K562 (cell line): Measurements from ENCODE around the gene CRYBB1. TPM values are rescaled to one million over a fixed set of nuclear protein-coding genes. Genes with fewer than 3 reads are reported as not detected.

Source experiments
- BRF1 ChIP-seq: IDR thresholded peaks from 3 replicates; pipeline ENCODE4 v1.6.1; 2011; ENCODE audit warnings: borderline replicate concordance, mild to moderate bottlenecking; ENCODE audit not compliant: insufficient read length; ENCODE audit errors: extremely low read depth
- CSDE1 ChIP-seq, 2 experiments: fragments of 450-650 bp; IDR thresholded peaks; 2 replicates each; pipeline ENCODE4 v1.6.1; 2016; ENCODE audit warnings: mild to moderate bottlenecking in 1 of 2
- ESRRB ChIP-seq: fragments of 250-450 bp; sonication (Bioruptor Pico); IDR thresholded peaks from 2 replicates; pipeline ENCODE4 v1.5.0; 2020; ENCODE audit warnings: mild to moderate bottlenecking, moderate library complexity, borderline replicate concordance
- FOSL1 ChIP-seq: fragments of 200-800 bp; sonication (Bioruptor generic); conservative IDR thresholded peaks from 2 replicates; pipeline ENCODE4 v1.6.1; 2016; ENCODE audit warnings: missing genetic modification characterization, missing compliant biosample characterization
- GATAD2B ChIP-seq: fragments of 450-650 bp; IDR thresholded peaks from 2 replicates; pipeline ENCODE4 v1.6.1; 2017; ENCODE audit warnings: mild to moderate bottlenecking, borderline replicate concordance
- HDAC8 ChIP-seq: fragments of 450-650 bp; IDR thresholded peaks from 2 replicates; pipeline ENCODE4 v1.6.1; 2016; ENCODE audit warnings: mild to moderate bottlenecking, missing genetic modification characterization, moderate library complexity, missing compliant biosample characterization
- HDGF ChIP-seq: fragments of 450-650 bp; IDR thresholded peaks from 2 replicates; pipeline ENCODE4 v1.6.1; 2016
- HIVEP1 ChIP-seq: fragments of 250-450 bp; sonication (Bioruptor Pico); IDR thresholded peaks from 2 replicates; pipeline ENCODE4 v1.4.0; 2020; ENCODE audit warnings: mild to moderate bottlenecking
- HNRNPH1 ChIP-seq: fragments of 200-400 bp; formaldehyde crosslinking; optimal IDR thresholded peaks from 2 replicates; pipeline ENCODE3; 2017; ENCODE audit warnings: low read depth, mild to moderate bottlenecking, low read length, moderate library complexity
- HNRNPK ChIP-seq: fragments of 200-400 bp; formaldehyde crosslinking; IDR thresholded peaks from one replicate; pipeline ENCODE4 v1.6.1; 2018; ENCODE audit warnings: mild to moderate bottlenecking, low read depth, low read length; ENCODE audit not compliant: poor library complexity, severe bottlenecking
- KAT7 ChIP-seq: sonication (generic); formaldehyde crosslinking; IDR thresholded peaks from 2 replicates; pipeline ENCODE4 v1.8.0; 2022; ENCODE audit warnings: missing genetic modification reagents, mild to moderate bottlenecking, borderline replicate concordance
- KLF13 ChIP-seq: fragments of 450-650 bp; IDR thresholded peaks from 2 replicates; pipeline ENCODE4 v1.6.1; 2016; ENCODE audit warnings: missing genetic modification characterization, low read depth, mild to moderate bottlenecking, missing compliant biosample characterization, moderate library complexity, borderline replicate concordance
- LARP7 ChIP-seq: fragments of 450-650 bp; IDR thresholded peaks from 2 replicates; pipeline ENCODE4 v1.6.1; 2016
- MBD2 ChIP-seq: sonication (generic); IDR thresholded peaks from 2 replicates; pipeline ENCODE4 v1.6.1; 2016; ENCODE audit warnings: low read depth, borderline replicate concordance
- MTA3 ChIP-seq: fragments of 450-650 bp; formaldehyde crosslinking; IDR thresholded peaks from 2 replicates; pipeline ENCODE4 v1.6.1; 2017; ENCODE audit warnings: mild to moderate bottlenecking, borderline replicate concordance
- NONO ChIP-seq, 2 experiments: fragments of 200-400 bp in 1 of 2; fragments of 450-650 bp in 1 of 2; formaldehyde crosslinking in 1 of 2; IDR thresholded peaks; 2 replicates each; pipeline ENCODE4 v1.6.1; 2017; ENCODE audit warnings: low read depth in 2 of 2, mild to moderate bottlenecking in 2 of 2, moderate library complexity in 2 of 2, low read length in 1 of 2
- POLR3G ChIP-seq: IDR thresholded peaks from 2 replicates; pipeline ENCODE4 v1.6.1; 2011; ENCODE audit not compliant: insufficient read length, insufficient replicate concordance; ENCODE audit errors: extremely low read depth
- PPARD ChIP-seq: fragments of 250-450 bp; sonication (Bioruptor Pico); IDR thresholded peaks from 2 replicates; pipeline ENCODE4 v1.8.0; 2022; ENCODE audit warnings: inconsistent platforms, mild to moderate bottlenecking, moderate library complexity
- RB1 ChIP-seq: fragments of 450-650 bp; IDR thresholded peaks from 2 replicates; pipeline ENCODE4 v1.6.1; 2017; ENCODE audit warnings: low read depth, mild to moderate bottlenecking
- RBM34 ChIP-seq: fragments of 200-400 bp; formaldehyde crosslinking; IDR thresholded peaks from 2 replicates; pipeline ENCODE4 v1.6.1; 2018; ENCODE audit warnings: low read length, borderline replicate concordance; ENCODE audit not compliant: insufficient read depth
- SIN3A ChIP-seq, 2 experiments: fragments of 150-350 bp in 1 of 2; IDR thresholded peaks; 2 replicates each; pipeline ENCODE4 v1.6.1; 2011 to 2016; ENCODE audit warnings: borderline replicate concordance in 2 of 2, low read depth in 2 of 2, low read length in 2 of 2, mild to moderate bottlenecking in 2 of 2, moderate library complexity in 2 of 2; ENCODE audit not compliant: control insufficient read depth in 1 of 2
- STAT5B ChIP-seq: fragments of 250-450 bp; sonication (Bioruptor Pico); IDR thresholded peaks from 2 replicates; pipeline ENCODE4 v1.8.0; 2021; ENCODE audit warnings: mild to moderate bottlenecking, inconsistent platforms
- TCFL5 ChIP-seq: fragments of 250-450 bp; sonication (Bioruptor Pico); conservative IDR thresholded peaks from 2 replicates; pipeline ENCODE4 v1.6.1; 2021; ENCODE audit warnings: mild to moderate bottlenecking, moderate library complexity, matching md5 sums
- THAP12 ChIP-seq: fragments of 250-450 bp; sonication (Bioruptor Pico); IDR thresholded peaks from 2 replicates; pipeline ENCODE4 v1.9.0; 2021; ENCODE audit warnings: mild to moderate bottlenecking, inconsistent platforms
- U2AF1 ChIP-seq: fragments of 200-400 bp; formaldehyde crosslinking; optimal IDR thresholded peaks from 2 replicates; pipeline ENCODE3; 2017; ENCODE audit warnings: mild to moderate bottlenecking, low read depth, low read length, moderate library complexity
- ZNF143 ChIP-seq: sonication (generic); formaldehyde crosslinking; IDR thresholded peaks from 2 replicates; pipeline ENCODE4 v1.9.0; 2022; ENCODE audit warnings: mild to moderate bottlenecking, missing genetic modification reagents
- ZNF431 ChIP-seq: sonication (generic); formaldehyde crosslinking; IDR thresholded peaks from 2 replicates; pipeline ENCODE4 v1.8.0; 2022; ENCODE audit warnings: mild to moderate bottlenecking, missing genetic modification reagents
- ZNF583 ChIP-seq: fragments of 250-450 bp; sonication (Bioruptor Pico); IDR thresholded peaks from 2 replicates; pipeline ENCODE4 v1.4.0; 2020
- ZNF668 ChIP-seq: fragments of 250-450 bp; sonication (Bioruptor Pico); IDR thresholded peaks from 2 replicates; pipeline ENCODE4 v1.8.0; 2022; ENCODE audit warnings: mild to moderate bottlenecking, inconsistent platforms
- ZNF75A ChIP-seq: fragments of 450-650 bp; formaldehyde crosslinking; IDR thresholded peaks from 2 replicates; pipeline ENCODE4 v1.4.0; 2020; ENCODE audit warnings: mild to moderate bottlenecking
- polyA plus RNA-seq, 8 experiments: library from polyadenylated mRNA; depleted of rRNA in 4 of 8; stranded (reverse) in 5 of 8; unstranded in 3 of 8; fragments of >200 nt; fragmentation: Nextera tagmentation in 2 of 8; fragmentation: Illumina TruSeq in 1 of 8; extraction: Ambion mirVana in 2 of 8; extraction: Trizol in 1 of 8; gene quantifications; 2 replicates each; pipeline versions ENCODE4 v1.2.1 to v1.2.3, GENCODE V29; 2011 to 2014; ENCODE audit warnings: inconsistent platforms in 1 of 8, missing spikeins in 1 of 8
- total RNA-seq, 7 experiments: library from RNA; depleted of rRNA in 6 of 7; stranded (reverse); fragments of >200 nt in 6 of 7; fragmentation: Illumina TruSeq in 2 of 7; extraction: Trizol in 2 of 7; gene quantifications; 2 replicates each; pipeline versions ENCODE4 v1.2.1 to v1.2.3, GENCODE V29; 2011 to 2021; ENCODE audit warnings: low replicate concordance in 1 of 7

The CRYBB1 gene
- total and polyA plus RNA-seq, 9 of the 15 experiments (the other 6 are each of a cell fraction or from before 2014, with no cell fraction given) = 0.16 to 0.45 (median 0.33) TPM; not detected in 2

DNA sequence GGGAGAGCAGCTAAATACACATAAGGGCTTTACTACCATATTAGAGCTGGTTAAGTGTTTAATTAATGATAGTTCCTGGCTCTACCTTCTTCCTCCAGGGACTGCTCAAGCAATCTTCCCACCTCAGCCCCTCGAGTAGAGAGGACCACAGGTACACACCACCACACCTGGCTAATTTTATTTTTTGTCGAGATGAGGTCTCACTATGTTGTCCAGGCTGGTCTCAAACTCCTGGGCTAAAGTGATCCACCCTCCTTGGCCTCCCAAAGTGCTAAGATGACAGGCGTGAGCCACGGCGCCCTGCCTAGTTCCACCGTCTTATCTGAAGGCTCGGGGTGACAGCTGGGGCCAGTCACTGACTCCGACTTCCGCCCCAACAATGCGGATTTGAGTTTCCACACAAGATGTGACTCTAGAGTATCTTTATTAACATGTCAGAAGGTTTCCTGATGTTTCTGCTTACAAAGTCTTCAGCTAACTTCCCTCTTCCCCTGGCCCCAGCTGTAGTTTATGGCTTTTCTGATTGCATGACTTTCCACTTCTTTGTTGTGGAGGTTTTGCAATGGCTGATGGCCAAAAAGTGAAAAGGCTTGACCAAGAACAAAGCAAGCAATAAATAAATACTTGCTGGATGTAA lies 44.7 kb downstream of the CRYBB1 start (continued):
- TF ChIP-seq THAP12 (CRISPR knock-in tag) (no peak), TCFL5 (CRISPR knock-in tag) (no peak), KLF13 (tag) (no peak), HNRNPH1 (no peak), BRF1 (no peak), KAT7 (CRISPR knock-in tag) (no peak), LARP7 (no peak), MBD2 (no peak), POLR3G (no peak), ESRRB (CRISPR knock-in tag) (no peak), MTA3 (no peak), U2AF1 (no peak), HDGF (no peak), ZNF668 (CRISPR knock-in tag) (no peak), ZNF143 (CRISPR knock-in tag) (no peak), RB1 (no peak), HNRNPK (no peak), RBM34 (no peak), HDAC8 (tag) (no peak), FOSL1 (peak; percentile 42), ZNF431 (CRISPR knock-in tag) (no peak), PPARD (CRISPR knock-in tag) (no peak), ZNF583 (no peak), NONO (IDR thresholded peaks at IDR 0.05; ENCODE audit: low read depth in 2 of 2, low read length in 1 of 2) (no peak), GATAD2B (no peak), STAT5B (CRISPR knock-in tag) (no peak), HIVEP1 (CRISPR knock-in tag) (no peak), SIN3A (IDR thresholded peaks at IDR 0.05; ENCODE audit: borderline replicate concordance in 2 of 2, control insufficient read depth in 1 of 2, low read depth in 2 of 2, low read length in 2 of 2) (peak in 1 of 2 experiments; percentile 55; a peak in 1 of 4 replicates), CSDE1 (IDR thresholded peaks at IDR 0.05) (no peak), ZNF75A (CRISPR knock-in tag) (no peak)
